ENCODE measurements around the gene SLC4A1. TPM values are rescaled to one million over a fixed set of nuclear protein-coding genes. Genes with fewer than 3 reads are reported as not detected.
A peak's percentile ranks its signal among the peaks of the same experiment; 100 is the strongest.

Gene SLC4A1
- total and polyA plus RNA-seq, 4 donors = 0.14 to 1,478 TPM; not detected in 2

DNA sequence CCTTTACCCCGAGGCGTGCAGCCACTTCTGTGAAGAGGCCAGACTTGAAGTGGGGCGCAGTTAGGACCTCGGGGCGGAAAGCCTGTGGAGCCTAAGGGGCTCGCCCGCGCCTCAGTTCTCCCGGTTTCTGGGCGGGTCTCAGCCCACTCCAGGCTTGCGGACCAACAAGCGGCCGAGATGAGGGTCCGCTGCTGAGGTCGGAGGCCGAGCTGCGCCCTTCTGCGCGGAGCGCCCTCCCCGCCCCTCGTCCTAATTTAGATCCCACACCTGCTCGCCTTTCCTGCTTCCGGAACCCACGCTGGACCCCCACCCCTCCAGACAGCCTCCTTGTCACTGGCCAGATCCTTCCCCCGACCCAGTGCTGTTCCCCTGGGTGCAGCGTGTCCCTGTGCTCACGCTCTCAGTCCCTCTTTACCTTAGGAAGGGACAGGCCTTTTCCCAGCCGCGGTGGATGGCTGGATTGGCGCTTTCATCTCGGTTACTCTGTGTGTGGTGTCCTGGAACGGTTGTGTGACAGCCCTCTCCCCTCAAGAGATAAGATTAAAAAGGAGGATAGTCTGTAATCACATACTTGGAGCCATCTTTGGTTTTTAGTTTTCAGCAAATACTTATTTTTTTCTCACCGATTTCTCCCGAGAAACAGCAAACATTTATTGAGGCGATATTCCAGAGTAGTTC, 67.3 kb downstream of the SLC4A1 start (continued):
- no peak for TF ChIP-seq REST (IDR thresholded peaks at IDR 0.05)
- TF ChIP-seq HNF4G (IDR thresholded peaks at IDR 0.05) = no peak
- no peak for TF ChIP-seq HNF4A (conservative IDR thresholded peaks at IDR 0.05)
- no peak for TF ChIP-seq FOXA1 (IDR thresholded peaks at IDR 0.05)

- DNase-seq (ENCODE audit: low spot score) = peak; percentile 99
- no peaks in the 10 kb centered on the region for H3K9me3 ChIP-seq (ENCODE audit: control insufficient read depth in 4 of 4, low read length in 3 of 4)
- TF ChIP-seq, protein P1, sequence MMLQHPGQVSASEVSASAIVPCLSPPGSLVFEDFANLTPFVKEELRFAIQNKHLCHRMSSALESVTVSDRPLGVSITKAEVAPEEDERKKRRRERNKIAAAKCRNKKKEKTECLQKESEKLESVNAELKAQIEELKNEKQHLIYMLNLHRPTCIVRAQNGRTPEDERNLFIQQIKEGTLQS (IDR thresholded peaks at IDR 0.05) = no peak
- TF ChIP-seq RAD21 (IDR thresholded peaks at IDR 0.05) (no peak), JUND (IDR thresholded peaks at IDR 0.05) (no peak), REST (IDR thresholded peaks at IDR 0.05) (peak; percentile 36), HNF4G (IDR thresholded peaks at IDR 0.05) (no peak), TAF1 (conservative IDR thresholded peaks at IDR 0.05) (no peak), YY1 (IDR thresholded peaks at IDR 0.05) (peak; percentile 26), EGR1 (IDR thresholded peaks at IDR 0.05; ENCODE audit: low read depth in 2 of 2) (peak in 1 of 2 donors; percentile 64), HNF4A (conservative IDR thresholded peaks at IDR 0.05) (peak; percentile 48 to 59), SP1 (IDR thresholded peaks at IDR 0.05) (peak; percentile 71), GABPA (IDR thresholded peaks at IDR 0.05 in 1 of 2, conservative IDR thresholded peaks at IDR 0.05 in 1 of 2) (peak in 1 of 2 donors; percentile 60)
- H3K4me1 ChIP-seq (ENCODE audit: control insufficient read depth in 4 of 4, insufficient read depth in 4 of 4, low read length in 3 of 4) = peaks cover 6 to 14% (median 12%) of the 10 kb centered on the region in 4 donors
- H3K27ac ChIP-seq (ENCODE audit: low read depth in 1 of 2, low read length in 2 of 2) = peak within 1 kb of the TSS; percentile 88 to 94
- peaks cover 0 to 15% (median 12%) of the 10 kb centered on the region in 4 donors for H3K36me3 ChIP-seq (ENCODE audit: control insufficient read depth in 4 of 4, insufficient read depth in 3 of 4, low read depth in 1 of 4, low read length in 3 of 4)
- peak within 1 kb of the TSS; percentile 64 to 89 (median 85) for H3K4me3 ChIP-seq (ENCODE audit: low read depth in 1 of 3, low read length in 3 of 3)
- under 1% methylated on average over 126 of the region's 126 CpGs for WGBS
- H3K27me3 ChIP-seq (ENCODE audit: control insufficient read depth in 4 of 4, insufficient read depth in 4 of 4, low read length in 3 of 4) = no peaks in the 10 kb centered on the region
- H3K9ac ChIP-seq (ENCODE audit: low read depth in 1 of 2, low read length in 2 of 2) = peak within 1 kb of the TSS; percentile 79 to 86
Measured at GRCh38 chr17:44199553-44200477, 68.1 kb downstream of the SLC4A1 start, which contains the start of gene ATXN7L3. Gene ATXN7L3, minus strand, starts transcription at chr17:44199884. Its CDS starts 1,814 bp downstream, at chr17:44198070.

Measured in liver (tissue), 9 donors.